ENCODE measurements around the gene NAA38. TPM values are rescaled to one million over a fixed set of nuclear protein-coding genes. Genes with fewer than 3 reads are reported as not detected.

NAA38 gene
- total RNA-seq, 1 experiment from 2014 or later: 46.3 TPM

- TF ChIP-seq ARID4B (CRISPR knock-in tag; IDR thresholded peaks at IDR 0.05; ENCODE audit: borderline replicate concordance) (no peak), ZNF416 (CRISPR knock-in tag; IDR thresholded peaks at IDR 0.05) (no peak), ZNF317 (CRISPR knock-in tag; IDR thresholded peaks at IDR 0.05; ENCODE audit: borderline replicate concordance, low read depth) (no peak), E2F5 (CRISPR knock-in tag; IDR thresholded peaks at IDR 0.05) (no peak), CTCF (IDR thresholded peaks at IDR 0.05) (no peak), TEAD1 (CRISPR knock-in tag; IDR thresholded peaks at IDR 0.05) (no peak), FOXP1 (CRISPR knock-in tag; IDR thresholded peaks at IDR 0.05; ENCODE audit: borderline replicate concordance) (no peak), PRRX2 (CRISPR knock-in tag; IDR thresholded peaks at IDR 0.05) (no peak), AR (CRISPR knock-in tag; IDR thresholded peaks at IDR 0.05) (no peak), E2F1 (CRISPR knock-in tag; IDR thresholded peaks at IDR 0.05) (no peak), GTF2I (CRISPR knock-in tag; conservative IDR thresholded peaks at IDR 0.05) (no peak), ETV6 (CRISPR knock-in tag; IDR thresholded peaks at IDR 0.05) (no peak), E2F4 (CRISPR knock-in tag; IDR thresholded peaks at IDR 0.05; ENCODE audit: borderline replicate concordance, low read depth) (no peak), ZNF425 (CRISPR knock-in tag; conservative IDR thresholded peaks at IDR 0.05) (no peak), HMGA2 (CRISPR knock-in tag; IDR thresholded peaks at IDR 0.05) (no peak)
Observed at GRCh38 chr17:7875804-7876370, 18.5 kb upstream of the NAA38 start (continued).

All from WTC11 (cell line).